ENCODE data around the gene C10orf67.

DNA sequence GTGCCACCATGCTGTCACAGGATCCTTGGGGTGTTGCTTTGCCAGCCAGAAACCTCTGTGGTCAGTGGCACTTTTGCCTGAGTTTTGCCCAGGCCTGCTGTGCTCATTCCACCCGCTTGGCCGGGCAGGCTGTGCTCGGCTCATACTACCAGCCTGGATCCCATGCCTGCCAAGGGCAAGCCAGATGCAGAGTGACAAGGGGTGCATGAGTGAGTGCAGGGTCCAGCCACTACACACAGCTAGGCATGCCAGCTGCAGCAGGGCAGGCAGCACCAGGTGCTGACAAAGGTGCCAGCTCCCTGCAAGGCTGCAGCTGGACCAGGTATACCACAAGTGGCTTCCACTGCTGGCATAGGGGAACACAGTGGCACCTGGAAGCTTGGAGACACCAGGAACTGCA, 28.6 kb downstream of the C10orf67 start:
- TF ChIP-seq, protein P1, sequence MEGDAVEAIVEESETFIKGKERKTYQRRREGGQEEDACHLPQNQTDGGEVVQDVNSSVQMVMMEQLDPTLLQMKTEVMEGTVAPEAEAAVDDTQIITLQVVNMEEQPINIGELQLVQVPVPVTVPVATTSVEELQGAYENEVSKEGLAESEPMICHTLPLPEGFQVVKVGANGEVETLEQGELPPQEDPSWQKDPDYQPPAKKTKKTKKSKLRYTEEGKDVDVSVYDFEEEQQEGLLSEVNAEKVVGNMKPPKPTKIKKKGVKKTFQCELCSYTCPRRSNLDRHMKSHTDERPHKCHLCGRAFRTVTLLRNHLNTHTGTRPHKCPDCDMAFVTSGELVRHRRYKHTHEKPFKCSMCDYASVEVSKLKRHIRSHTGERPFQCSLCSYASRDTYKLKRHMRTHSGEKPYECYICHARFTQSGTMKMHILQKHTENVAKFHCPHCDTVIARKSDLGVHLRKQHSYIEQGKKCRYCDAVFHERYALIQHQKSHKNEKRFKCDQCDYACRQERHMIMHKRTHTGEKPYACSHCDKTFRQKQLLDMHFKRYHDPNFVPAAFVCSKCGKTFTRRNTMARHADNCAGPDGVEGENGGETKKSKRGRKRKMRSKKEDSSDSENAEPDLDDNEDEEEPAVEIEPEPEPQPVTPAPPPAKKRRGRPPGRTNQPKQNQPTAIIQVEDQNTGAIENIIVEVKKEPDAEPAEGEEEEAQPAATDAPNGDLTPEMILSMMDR (conservative IDR thresholded peaks at IDR 0.05; ENCODE audit: low read depth, low read length), result no peak
- no peak for TF ChIP-seq EZH2 (IDR thresholded peaks at IDR 0.05; ENCODE audit: borderline replicate concordance, low read depth, low read length, poor library complexity, severe bottlenecking)

All from A673 (cell line).